ENCODE measurements around the gene ADCY2.

- TF ChIP-seq, protein P1, sequence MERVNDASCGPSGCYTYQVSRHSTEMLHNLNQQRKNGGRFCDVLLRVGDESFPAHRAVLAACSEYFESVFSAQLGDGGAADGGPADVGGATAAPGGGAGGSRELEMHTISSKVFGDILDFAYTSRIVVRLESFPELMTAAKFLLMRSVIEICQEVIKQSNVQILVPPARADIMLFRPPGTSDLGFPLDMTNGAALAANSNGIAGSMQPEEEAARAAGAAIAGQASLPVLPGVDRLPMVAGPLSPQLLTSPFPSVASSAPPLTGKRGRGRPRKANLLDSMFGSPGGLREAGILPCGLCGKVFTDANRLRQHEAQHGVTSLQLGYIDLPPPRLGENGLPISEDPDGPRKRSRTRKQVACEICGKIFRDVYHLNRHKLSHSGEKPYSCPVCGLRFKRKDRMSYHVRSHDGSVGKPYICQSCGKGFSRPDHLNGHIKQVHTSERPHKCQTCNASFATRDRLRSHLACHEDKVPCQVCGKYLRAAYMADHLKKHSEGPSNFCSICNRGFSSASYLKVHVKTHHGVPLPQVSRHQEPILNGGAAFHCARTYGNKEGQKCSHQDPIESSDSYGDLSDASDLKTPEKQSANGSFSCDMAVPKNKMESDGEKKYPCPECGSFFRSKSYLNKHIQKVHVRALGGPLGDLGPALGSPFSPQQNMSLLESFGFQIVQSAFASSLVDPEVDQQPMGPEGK (CRISPR knock-in tag; IDR thresholded peaks at IDR 0.05; ENCODE audit: borderline replicate concordance), result no peak
- TF ChIP-seq CSDC2 (CRISPR knock-in tag; IDR thresholded peaks at IDR 0.05) (no peak), ARNTL (CRISPR knock-in tag; IDR thresholded peaks at IDR 0.05; ENCODE audit: borderline replicate concordance, low read depth) (no peak), CREB5 (CRISPR knock-in tag; IDR thresholded peaks at IDR 0.05; ENCODE audit: low read depth) (no peak), ZFP30 (CRISPR knock-in tag; IDR thresholded peaks at IDR 0.05) (no peak)
- TF ChIP-seq, protein P2, sequence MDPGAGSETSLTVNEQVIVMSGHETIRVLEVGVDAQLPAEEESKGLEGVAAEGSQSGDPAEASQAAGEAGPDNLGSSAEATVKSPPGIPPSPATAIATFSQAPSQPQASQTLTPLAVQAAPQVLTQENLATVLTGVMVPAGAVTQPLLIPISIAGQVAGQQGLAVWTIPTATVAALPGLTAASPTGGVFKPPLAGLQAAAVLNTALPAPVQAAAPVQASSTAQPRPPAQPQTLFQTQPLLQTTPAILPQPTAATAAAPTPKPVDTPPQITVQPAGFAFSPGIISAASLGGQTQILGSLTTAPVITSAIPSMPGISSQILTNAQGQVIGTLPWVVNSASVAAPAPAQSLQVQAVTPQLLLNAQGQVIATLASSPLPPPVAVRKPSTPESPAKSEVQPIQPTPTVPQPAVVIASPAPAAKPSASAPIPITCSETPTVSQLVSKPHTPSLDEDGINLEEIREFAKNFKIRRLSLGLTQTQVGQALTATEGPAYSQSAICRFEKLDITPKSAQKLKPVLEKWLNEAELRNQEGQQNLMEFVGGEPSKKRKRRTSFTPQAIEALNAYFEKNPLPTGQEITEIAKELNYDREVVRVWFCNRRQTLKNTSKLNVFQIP (CRISPR knock-in tag; IDR thresholded peaks at IDR 0.05; ENCODE audit: borderline replicate concordance, low read depth), result no peak
These were observed 16.5 kb downstream of the ADCY2 start for GRCh38 chr5:7412409-7412808.

Data from SK-N-SH treated with all-trans-retinoic acid at 6 μM for 48 hours (cell line).